ENCODE results near the gene PES1.

DNA sequence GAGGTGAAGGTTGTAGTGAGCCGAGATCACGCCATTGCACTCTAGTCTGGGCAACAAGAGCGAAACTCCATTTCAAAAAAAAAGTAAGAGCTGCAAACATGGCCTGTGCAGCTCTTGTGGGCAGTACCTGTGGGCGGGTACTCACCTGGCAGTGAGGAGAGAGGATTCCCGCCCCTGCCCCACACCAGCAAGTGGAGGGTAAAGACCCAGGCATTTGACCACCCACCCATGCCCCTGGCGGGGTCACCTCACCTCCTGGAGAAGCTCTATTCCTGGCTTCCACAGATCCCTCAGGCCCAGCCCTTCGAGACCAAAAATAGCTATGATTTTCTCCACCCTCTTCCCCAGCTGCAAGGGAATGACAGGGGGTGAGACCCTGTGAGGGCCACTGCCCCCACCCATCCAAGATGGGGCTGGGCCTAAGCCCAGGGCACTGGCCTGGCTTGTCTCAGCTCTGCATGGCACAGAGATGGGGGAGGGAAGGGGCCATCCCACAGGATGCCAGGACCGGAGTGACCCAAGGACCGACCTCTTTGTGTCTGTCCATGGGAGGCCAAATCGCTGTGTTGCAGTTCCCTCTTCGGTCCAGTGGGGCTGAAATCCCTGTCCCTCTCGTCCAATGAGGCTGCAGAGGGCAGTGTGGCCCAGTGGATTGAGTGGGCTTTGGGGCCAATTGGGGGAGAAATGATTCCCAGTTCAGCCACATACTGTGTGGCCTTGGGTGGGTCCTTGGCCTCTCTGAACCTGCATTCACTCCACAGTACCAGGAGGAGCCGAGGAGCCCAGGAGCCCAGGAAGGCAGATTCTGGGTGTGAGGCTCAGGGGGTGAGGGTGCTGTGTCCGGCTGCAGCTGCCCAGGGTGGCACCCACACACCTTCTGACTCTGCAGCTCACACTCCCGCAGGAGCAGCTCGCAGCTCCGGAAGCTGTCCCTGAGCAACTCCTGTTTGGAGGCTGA is 59.8 kb downstream of the PES1 start:
- TF ChIP-seq, protein P1, sequence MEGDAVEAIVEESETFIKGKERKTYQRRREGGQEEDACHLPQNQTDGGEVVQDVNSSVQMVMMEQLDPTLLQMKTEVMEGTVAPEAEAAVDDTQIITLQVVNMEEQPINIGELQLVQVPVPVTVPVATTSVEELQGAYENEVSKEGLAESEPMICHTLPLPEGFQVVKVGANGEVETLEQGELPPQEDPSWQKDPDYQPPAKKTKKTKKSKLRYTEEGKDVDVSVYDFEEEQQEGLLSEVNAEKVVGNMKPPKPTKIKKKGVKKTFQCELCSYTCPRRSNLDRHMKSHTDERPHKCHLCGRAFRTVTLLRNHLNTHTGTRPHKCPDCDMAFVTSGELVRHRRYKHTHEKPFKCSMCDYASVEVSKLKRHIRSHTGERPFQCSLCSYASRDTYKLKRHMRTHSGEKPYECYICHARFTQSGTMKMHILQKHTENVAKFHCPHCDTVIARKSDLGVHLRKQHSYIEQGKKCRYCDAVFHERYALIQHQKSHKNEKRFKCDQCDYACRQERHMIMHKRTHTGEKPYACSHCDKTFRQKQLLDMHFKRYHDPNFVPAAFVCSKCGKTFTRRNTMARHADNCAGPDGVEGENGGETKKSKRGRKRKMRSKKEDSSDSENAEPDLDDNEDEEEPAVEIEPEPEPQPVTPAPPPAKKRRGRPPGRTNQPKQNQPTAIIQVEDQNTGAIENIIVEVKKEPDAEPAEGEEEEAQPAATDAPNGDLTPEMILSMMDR (IDR thresholded peaks at IDR 0.05): no peak
- no peak for TF ChIP-seq POLR2AphosphoS5 (IDR thresholded peaks at IDR 0.05)
